Stomach smooth muscle (tissue), 2 donors: ENCODE data around the gene FUBP3.

Source experiments
- H3K27ac ChIP-seq: one replicate; pipeline ENCODE4 v1.7.0; 2013; ENCODE audit warnings: mild to moderate bottlenecking, low read length, inconsistent platforms
- H3K27me3 ChIP-seq, 2 donors: one replicate each; pipeline ENCODE4 v1.7.0; 2013; ENCODE audit warnings: low read length in 2 of 2; ENCODE audit not compliant: insufficient read depth in 2 of 2, control insufficient read depth in 1 of 2
- H3K36me3 ChIP-seq, 2 donors: one replicate each; pipeline ENCODE4 v1.7.0; 2013; ENCODE audit warnings: low read length in 2 of 2; ENCODE audit not compliant: control insufficient read depth in 2 of 2, insufficient read depth in 2 of 2
- H3K4me1 ChIP-seq: one replicate; pipeline ENCODE4 v1.7.0; 2013; ENCODE audit warnings: low read length; ENCODE audit not compliant: control insufficient read depth, insufficient read depth
- H3K4me3 ChIP-seq, 2 donors: one replicate each; pipeline ENCODE4 v1.7.0; 2013; ENCODE audit warnings: low read length in 2 of 2
- H3K9ac ChIP-seq, 2 donors: one replicate each; pipeline ENCODE4 v1.7.0; 2013; ENCODE audit warnings: low read length in 2 of 2, mild to moderate bottlenecking in 1 of 2
- H3K9me3 ChIP-seq, 2 donors: one replicate each; pipeline ENCODE4 v1.7.0; 2013; ENCODE audit warnings: low read length in 2 of 2; ENCODE audit not compliant: control insufficient read depth in 2 of 2
- donor health status: healthy.
- donor health status: Pancreatic carcinoma.

Gene FUBP3

GRCh38 chr9:130627896-130628792 is 48.8 kb downstream of the FUBP3 start:
- Histone ChIP-seq H3K4me1 (no peaks in the 10 kb centered on the region), H3K4me3 (no peak overlapping the region), H3K9ac (no peak overlapping the region), H3K9me3 (no peaks in the 10 kb centered on the region), H3K36me3 (peaks cover 63 to 80% of the 10 kb centered on the region in 2 donors), H3K27me3 (no peaks in the 10 kb centered on the region), H3K27ac (no peak overlapping the region)

- Histone ChIP-seq H3K36me3 (peaks cover 65 to 79% of the 10 kb centered on the region in 2 donors), H3K4me3 (no peak overlapping the region), H3K9ac (no peak overlapping the region), H3K9me3 (no peaks in the 10 kb centered on the region), H3K4me1 (no peaks in the 10 kb centered on the region), H3K27me3 (no peaks in the 10 kb centered on the region), H3K27ac (no peak overlapping the region)
These were observed 50.2 kb downstream of the FUBP3 start for GRCh38 chr9:130629443-130630070.

- H3K4me1 ChIP-seq: no peaks in the 10 kb centered on the region
- H3K27ac ChIP-seq: no peak overlapping the region
- H3K9ac ChIP-seq: no peak overlapping the region
- no peak overlapping the region for H3K4me3 ChIP-seq
- no peaks in the 10 kb centered on the region for H3K9me3 ChIP-seq
- H3K36me3 ChIP-seq: peaks cover 64 to 81% of the 10 kb centered on the region in 2 donors
- H3K27me3 ChIP-seq: no peaks in the 10 kb centered on the region
These were observed 50.7 kb downstream of the FUBP3 start for GRCh38 chr9:130630071-130630450.

- Histone ChIP-seq H3K4me3 (no peak overlapping the region), H3K36me3 (peaks cover 63 to 79% of the 10 kb centered on the region in 2 donors), H3K9me3 (no peaks in the 10 kb centered on the region), H3K27me3 (no peaks in the 10 kb centered on the region), H3K27ac (no peak overlapping the region), H3K4me1 (no peaks in the 10 kb centered on the region), H3K9ac (no peak overlapping the region)
These were observed 51.3 kb downstream of the FUBP3 start for GRCh38 chr9:130630506-130631330.

- Histone ChIP-seq H3K36me3 (peaks cover 63 to 77% of the 10 kb centered on the region in 2 donors), H3K9me3 (no peaks in the 10 kb centered on the region), H3K9ac (no peak overlapping the region), H3K27ac (no peak overlapping the region), H3K27me3 (no peaks in the 10 kb centered on the region), H3K4me3 (no peak overlapping the region), H3K4me1 (no peaks in the 10 kb centered on the region)
These were observed 52.1 kb downstream of the FUBP3 start for GRCh38 chr9:130631331-130632080.

GRCh38 chr9:130632081-130632710 is 52.8 kb downstream of the FUBP3 start:
- no peak overlapping the region for H3K9ac ChIP-seq
- no peaks in the 10 kb centered on the region for H3K4me1 ChIP-seq
- H3K27ac ChIP-seq: no peak overlapping the region
- H3K4me3 ChIP-seq: no peak overlapping the region
- peaks cover 60 to 74% of the 10 kb centered on the region in 2 donors for H3K36me3 ChIP-seq
- H3K9me3 ChIP-seq: no peaks in the 10 kb centered on the region
- H3K27me3 ChIP-seq: no peaks in the 10 kb centered on the region

GRCh38 chr9:130632841-130633240 is 53.5 kb downstream of the FUBP3 start:
- H3K4me3 ChIP-seq: no peak overlapping the region
- peaks cover 56 to 68% of the 10 kb centered on the region in 2 donors for H3K36me3 ChIP-seq
- no peak overlapping the region for H3K27ac ChIP-seq
- no peak overlapping the region for H3K9ac ChIP-seq
- no peaks in the 10 kb centered on the region for H3K27me3 ChIP-seq
- no peaks in the 10 kb centered on the region for H3K4me1 ChIP-seq
- no peaks in the 10 kb centered on the region for H3K9me3 ChIP-seq

GRCh38 chr9:130633336-130634190 is 54.2 kb downstream of the FUBP3 start:
- Histone ChIP-seq H3K9ac (no peak overlapping the region), H3K36me3 (peaks cover 60 to 64% of the 10 kb centered on the region in 2 donors), H3K9me3 (no peaks in the 10 kb centered on the region), H3K4me3 (no peak overlapping the region), H3K27me3 (no peaks in the 10 kb centered on the region), H3K4me1 (no peaks in the 10 kb centered on the region), H3K27ac (no peak overlapping the region)

- Histone ChIP-seq H3K36me3 (peaks cover 60 to 63% of the 10 kb centered on the region in 2 donors), H3K4me3 (no peak overlapping the region), H3K9ac (no peak overlapping the region), H3K9me3 (no peaks in the 10 kb centered on the region), H3K27me3 (no peaks in the 10 kb centered on the region), H3K4me1 (no peaks in the 10 kb centered on the region), H3K27ac (no peak overlapping the region)
These were observed 54.9 kb downstream of the FUBP3 start for GRCh38 chr9:130634191-130634768.
